ENCODE measurements around the gene EVPLL.
"Not testable (repeated sequence)": the region's sequence is repeated elsewhere in the genome, so short reads cannot be mapped to it uniquely, and the experiment has no call there.

The EVPLL gene

GRCh38 chr17:18377437-18378204 lies at the start of gene EVPLL:
Gene EVPLL (plus strand): TSS chr17:18377778. CDS start chr17:18380938, 3,160 bp downstream.
- FAIRE-seq = no peak
- TF ChIP-seq POLR2A (IDR thresholded peaks at IDR 0.05; ENCODE audit: low read depth, low read length) = no peak
- DNase-seq (ENCODE audit: insufficient read length, low spot score) = no peak

- TF ChIP-seq POLR2A (IDR thresholded peaks at IDR 0.05; ENCODE audit: low read depth, low read length) = no peak
- DNase-seq (ENCODE audit: insufficient read length, low spot score) (no peak), FAIRE-seq (no peak)
Measured at GRCh38 chr17:18328643-18329204, 48.9 kb upstream of the EVPLL start.

- DNase-seq (ENCODE audit: insufficient read length, low spot score) (no peak), FAIRE-seq (no peak)
- no peak for TF ChIP-seq POLR2A (IDR thresholded peaks at IDR 0.05; ENCODE audit: low read depth, low read length)
Measured at GRCh38 chr17:18331879-18332278, 45.7 kb upstream of the EVPLL start.

- no peak for FAIRE-seq
- TF ChIP-seq POLR2A (IDR thresholded peaks at IDR 0.05; ENCODE audit: low read depth, low read length) = no peak
- DNase-seq (ENCODE audit: insufficient read length, low spot score) = no peak
Measured at GRCh38 chr17:18332909-18333489, 44.6 kb upstream of the EVPLL start.

GRCh38 chr17:18338158-18338557 lies 39.4 kb upstream of the EVPLL start:
- DNase-seq (ENCODE audit: insufficient read length, low spot score); FAIRE-seq: not testable (repeated sequence)

GRCh38 chr17:18339933-18340332 lies 37.6 kb upstream of the EVPLL start:
- no peak for FAIRE-seq
- DNase-seq (ENCODE audit: insufficient read length, low spot score) = no peak
- no peak for TF ChIP-seq POLR2A (IDR thresholded peaks at IDR 0.05; ENCODE audit: low read depth, low read length)

- TF ChIP-seq POLR2A (IDR thresholded peaks at IDR 0.05; ENCODE audit: low read depth, low read length) = no peak
- DNase-seq (ENCODE audit: insufficient read length, low spot score) = no peak
- FAIRE-seq = no peak
Measured at GRCh38 chr17:18344021-18344420, 33.6 kb upstream of the EVPLL start.

GRCh38 chr17:18353541-18353940 lies 24.0 kb upstream of the EVPLL start:
- no peak for TF ChIP-seq POLR2A (IDR thresholded peaks at IDR 0.05; ENCODE audit: low read depth, low read length)
- FAIRE-seq = no peak
- no peak for DNase-seq (ENCODE audit: insufficient read length, low spot score)

GRCh38 chr17:18356624-18357023 lies 21.0 kb upstream of the EVPLL start:
- TF ChIP-seq POLR2A (IDR thresholded peaks at IDR 0.05; ENCODE audit: low read depth, low read length) = no peak
- DNase-seq (ENCODE audit: insufficient read length, low spot score) = no peak
- no peak for FAIRE-seq

- DNase-seq (ENCODE audit: insufficient read length, low spot score) (no peak), FAIRE-seq (no peak)
- TF ChIP-seq POLR2A (IDR thresholded peaks at IDR 0.05; ENCODE audit: low read depth, low read length) = no peak
Measured at GRCh38 chr17:18360518-18360917, 17.1 kb upstream of the EVPLL start.

GRCh38 chr17:18361837-18362697 lies 15.5 kb upstream of the EVPLL start:
- FAIRE-seq (no peak), DNase-seq (ENCODE audit: insufficient read length, low spot score) (no peak)
- TF ChIP-seq POLR2A (IDR thresholded peaks at IDR 0.05; ENCODE audit: low read depth, low read length) = no peak

GRCh38 chr17:18362698-18363100 lies 14.9 kb upstream of the EVPLL start:
- FAIRE-seq = no peak
- DNase-seq (ENCODE audit: insufficient read length, low spot score) = peak; percentile 77

GRCh38 chr17:18363101-18364049 lies 14.2 kb upstream of the EVPLL start, which contains the start of gene SHMT1:
Gene SHMT1 (minus strand): TSS chr17:18363550. CDS start chr17:18355981, 7,569 bp downstream.
- TF ChIP-seq POLR2A (IDR thresholded peaks at IDR 0.05; ENCODE audit: low read depth, low read length) = peak; percentile 79
- DNase-seq (ENCODE audit: insufficient read length, low spot score) (peak; percentile 99), FAIRE-seq (peak; percentile 81)

More at GRCh38 chr17:18362698-18363100, 14.9 kb upstream of the EVPLL start:
- no peak for TF ChIP-seq POLR2A (IDR thresholded peaks at IDR 0.05; ENCODE audit: low read depth, low read length)
